Retinal pigment epithelial cell (primary cell): Measurements from ENCODE around the gene PEX26.
"Not testable (repeated sequence)": the region's sequence is repeated elsewhere in the genome, so short reads cannot be mapped to it uniquely, and the experiment has no call there.

Source experiments
- DNase-seq: peaks from one replicate; pipeline ENCODE4 v3.0.0-alpha.2; 2010; ENCODE audit warnings: low read depth
- H3K4me3 ChIP-seq: 2 replicates; pipeline ENCODE4 v1.5.1; 2011; ENCODE audit warnings: mild to moderate bottlenecking, low read length, control low read depth, moderate library complexity
- CTCF ChIP-seq: conservative IDR thresholded peaks from 2 replicates; pipeline ENCODE4 v1.5.1; 2011; ENCODE audit warnings: low read depth, low read length, control low read depth, inconsistent platforms

The PEX26 gene

GRCh38 chr22:18062421-18062820 is 15.4 kb upstream of the PEX26 start:
- no peak overlapping the region for H3K4me3 ChIP-seq
- DNase-seq: no peak
- TF ChIP-seq CTCF: no peak

GRCh38 chr22:18063306-18063705 is 14.5 kb upstream of the PEX26 start:
- no peak for DNase-seq
- H3K4me3 ChIP-seq: no peak overlapping the region
- TF ChIP-seq CTCF: no peak

GRCh38 chr22:18063715-18064114 is 14.1 kb upstream of the PEX26 start:
- H3K4me3 ChIP-seq, DNase-seq: not testable (repeated sequence)

GRCh38 chr22:18064636-18065035 is 13.2 kb upstream of the PEX26 start:
- DNase-seq: no peak
- TF ChIP-seq CTCF: no peak
- no peak overlapping the region for H3K4me3 ChIP-seq

GRCh38 chr22:18065256-18065655 is 12.5 kb upstream of the PEX26 start:
- TF ChIP-seq CTCF: no peak
- no peak overlapping the region for H3K4me3 ChIP-seq
- no peak for DNase-seq

GRCh38 chr22:18066181-18066859 is 11.5 kb upstream of the PEX26 start:
- H3K4me3 ChIP-seq: no peak overlapping the region
- TF ChIP-seq CTCF: no peak
- no peak for DNase-seq

- no peak for DNase-seq
- no peak overlapping the region for H3K4me3 ChIP-seq
- TF ChIP-seq CTCF: no peak
These were observed 10.7 kb upstream of the PEX26 start for GRCh38 chr22:18067121-18067520.
